GM23248 (cell line): Measurements from ENCODE around the gene CCL28. TPM values are rescaled to one million over a fixed set of nuclear protein-coding genes. Genes with fewer than 3 reads are reported as not detected.

ENCODE experiments used
- DNase-seq: peaks from one replicate; pipeline ENCODE4 v3.0.0-alpha.2; 2015
- H2AFZ ChIP-seq: fragments of 200-600 bp; sonication (generic); 2 replicates; pipeline ENCODE4 v1.6.1; 2016; ENCODE audit warnings: antibody characterized with exemption
- H3F3A ChIP-seq: fragments of 200-600 bp; sonication (generic); 2 replicates; pipeline ENCODE4 v1.6.1; 2016; ENCODE audit warnings: mild to moderate bottlenecking, antibody characterized with exemption, mixed run types; ENCODE audit not compliant: insufficient read depth
- H3K27ac ChIP-seq: fragments of 200-600 bp; sonication (generic); 2 replicates; pipeline ENCODE4 v1.5.1; 2016; ENCODE audit warnings: mild to moderate bottlenecking
- H3K27me3 ChIP-seq: fragments of 200-600 bp; sonication (generic); replicated peaks from 2 replicates; pipeline ENCODE4 v1.6.1; 2016; ENCODE audit warnings: mild to moderate bottlenecking; ENCODE audit not compliant: insufficient read depth
- H3K36me3 ChIP-seq: fragments of 200-600 bp; sonication (generic); 2 replicates; pipeline ENCODE4 v1.6.1; 2016; ENCODE audit warnings: low read depth, mild to moderate bottlenecking
- H3K4me1 ChIP-seq: fragments of 200-600 bp; sonication (generic); 2 replicates; pipeline ENCODE4 v1.6.1; 2016; ENCODE audit warnings: mild to moderate bottlenecking; ENCODE audit not compliant: insufficient read depth
- H3K4me2 ChIP-seq: fragments of 200-600 bp; sonication (generic); one replicate; pipeline ENCODE4 v1.6.1; 2016; ENCODE audit warnings: mild to moderate bottlenecking; ENCODE audit not compliant: unreplicated experiment
- H3K4me3 ChIP-seq: fragments of 200-600 bp; sonication (generic); 2 replicates; pipeline ENCODE4 v1.5.1; 2016; ENCODE audit warnings: mild to moderate bottlenecking
- H3K79me2 ChIP-seq: fragments of 200-600 bp; sonication (generic); 2 replicates; pipeline ENCODE4 v1.6.1; 2016; ENCODE audit warnings: mild to moderate bottlenecking; ENCODE audit not compliant: insufficient read depth
- H3K9ac ChIP-seq: fragments of 200-600 bp; sonication (generic); 2 replicates; pipeline ENCODE4 v1.6.1; 2016; ENCODE audit warnings: mild to moderate bottlenecking
- H3K9me2 ChIP-seq: fragments of 200-600 bp; sonication (generic); 2 replicates; pipeline ENCODE4 v1.6.1; 2016; ENCODE audit warnings: mixed run types, mild to moderate bottlenecking, moderate library complexity; ENCODE audit not compliant: insufficient read depth
- H3K9me3 ChIP-seq: fragments of 200-600 bp; sonication (generic); one replicate; pipeline ENCODE4 v1.6.1; 2017; ENCODE audit warnings: low read depth
- H4K20me1 ChIP-seq: fragments of 200-600 bp; sonication (generic); 2 replicates; pipeline ENCODE4 v1.6.0; 2016; ENCODE audit not compliant: insufficient read depth
- EZH2 ChIP-seq: fragments of 200-600 bp; sonication (generic); IDR thresholded peaks from 2 replicates; pipeline ENCODE4 v1.6.1; 2018; ENCODE audit warnings: antibody characterized with exemption, mild to moderate bottlenecking; ENCODE audit not compliant: insufficient read depth, poor library complexity, severe bottlenecking
- EZH2phosphoT487 ChIP-seq: fragments of 200-600 bp; sonication (generic); IDR thresholded peaks from 2 replicates; pipeline ENCODE4 v1.6.1; 2018; ENCODE audit warnings: antibody characterized with exemption, moderate library complexity, mild to moderate bottlenecking, low read depth; ENCODE audit not compliant: insufficient read depth
- WGBS, 2 experiments: methylation state at CpG; one replicate each; pipeline ENCODE4 v1.1.6; 2015 to 2017; ENCODE audit warnings: low lambda C conversion rate in 2 of 2, low coverage in 1 of 2; ENCODE audit errors: missing lambda C conversion rate in 2 of 2; 5-methylcytosine and 5-hydroxymethylcytosine counted together
- in situ Hi-C: fragments of 300-500 bp; cut with MboI; formaldehyde crosslinking; loops from 2 replicates; pipeline ENCODE4 v1.15.0; 2020
- polyA plus RNA-seq: library from polyadenylated mRNA; unstranded; fragments of >200 nt; fragmentation: Nextera tagmentation; extraction: Ambion mirVana; gene quantifications from 2 replicates; pipeline ENCODE4 v1.2.1, GENCODE V29; 2016
- total RNA-seq: library from RNA; depleted of rRNA; stranded (reverse); fragments of >200 nt; shearing (Covaris generic); gene quantifications from 2 replicates; pipeline ENCODE4 v1.2.3, GENCODE V29; 2014

Gene CCL28
- total and polyA plus RNA-seq, 2 experiments from 2014 or later = 1.3 to 1.4 TPM

DNA sequence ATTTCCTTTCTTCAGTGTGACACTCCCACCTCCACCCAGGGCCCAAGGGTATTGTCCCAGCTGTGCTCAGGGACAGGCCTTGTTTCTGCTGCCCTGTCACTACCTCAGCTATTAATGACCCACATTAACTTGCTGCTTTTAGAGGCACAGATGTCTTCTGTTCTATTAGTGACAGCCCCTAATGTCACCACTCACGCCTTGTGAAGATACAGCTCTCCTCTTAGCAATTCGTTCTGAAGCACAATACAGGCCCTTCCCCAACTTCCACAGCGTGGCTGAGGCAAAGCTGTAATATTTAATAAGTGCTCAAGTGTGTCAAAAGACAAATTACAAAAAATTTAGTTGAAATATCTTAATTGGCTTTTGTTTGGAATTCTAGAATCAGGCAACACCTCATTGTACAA is 54.3 kb downstream of the CCL28 start:
- Histone ChIP-seq H3K79me2 (no peaks in the 10 kb centered on the region), H3K9me2 (no peaks in the 10 kb centered on the region), H3K9me3 (no peaks in the 10 kb centered on the region), H3K27me3 (no peaks in the 10 kb centered on the region), H3K4me2 (no peak overlapping the region), H3K4me1 (no peaks in the 10 kb centered on the region), H2AFZ (no peak overlapping the region), H4K20me1 (no peaks in the 10 kb centered on the region), H3K4me3 (no peak overlapping the region), H3K27ac (no peak overlapping the region), H3K36me3 (no peaks in the 10 kb centered on the region), H3K9ac (no peak overlapping the region), H3F3A (no peaks in the 10 kb centered on the region)
- WGBS, 2 experiments = 13 to 14% methylated on average over 3 of the region's 3 CpGs
- no peak for DNase-seq
- in situ Hi-C loops = no loop called here
- no peak for TF ChIP-seq EZH2phosphoT487
- no peak for TF ChIP-seq EZH2

DNA sequence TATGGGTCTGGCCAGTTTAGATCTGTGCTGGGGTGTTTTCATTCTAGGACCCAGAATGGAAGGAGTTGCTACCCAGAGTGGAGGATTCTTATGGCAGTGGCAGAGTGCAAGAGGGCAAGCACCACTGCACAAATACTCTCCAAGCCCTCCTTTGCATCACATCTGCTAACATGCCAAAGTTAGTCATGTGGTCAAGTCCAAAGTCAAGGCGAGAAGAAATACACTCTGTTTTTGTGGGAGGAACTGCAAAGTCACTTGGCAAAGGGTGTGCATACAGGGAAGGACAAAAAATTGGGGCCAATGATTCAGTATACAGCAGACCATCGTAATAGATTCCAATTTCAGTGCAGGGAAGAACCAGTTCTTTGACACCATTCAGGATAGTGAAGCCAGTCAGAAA is 55.1 kb downstream of the CCL28 start:
- Histone ChIP-seq H3K27ac (no peak overlapping the region), H3K4me2 (no peak overlapping the region), H3K4me3 (no peak overlapping the region), H3K79me2 (no peaks in the 10 kb centered on the region), H3K4me1 (no peaks in the 10 kb centered on the region), H3K9me3 (no peaks in the 10 kb centered on the region), H3F3A (no peaks in the 10 kb centered on the region), H3K27me3 (no peaks in the 10 kb centered on the region), H2AFZ (no peak overlapping the region), H3K36me3 (no peaks in the 10 kb centered on the region), H3K9ac (no peak overlapping the region), H3K9me2 (no peaks in the 10 kb centered on the region), H4K20me1 (no peaks in the 10 kb centered on the region)
- no peak for TF ChIP-seq EZH2phosphoT487
- no peak for TF ChIP-seq EZH2
- 19 to 25% methylated on average over 2 of the region's 2 CpGs for WGBS, 2 experiments
- in situ Hi-C loops = no loop called here
- DNase-seq = no peak

DNA sequence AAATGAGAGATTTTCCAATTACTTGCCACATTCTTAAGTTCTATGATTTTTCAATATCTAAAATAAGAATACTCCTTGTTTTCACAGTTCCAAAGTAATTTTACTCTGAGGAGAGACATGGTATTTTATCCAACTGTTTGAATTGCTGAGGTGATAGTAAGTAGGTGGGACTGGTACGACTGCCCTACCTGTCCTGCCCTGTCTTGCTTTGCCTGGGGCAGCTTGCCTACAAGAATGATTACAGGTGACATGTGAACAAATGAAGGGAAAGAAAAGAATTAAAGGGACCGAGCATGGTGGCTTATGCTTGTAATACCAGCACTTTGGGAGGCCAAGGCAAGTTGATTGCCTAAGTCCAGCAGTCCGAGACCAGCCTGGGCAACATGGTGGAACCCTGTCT is 57.4 kb downstream of the CCL28 start:
- no peak overlapping the region for H3K4me2 ChIP-seq

DNA sequence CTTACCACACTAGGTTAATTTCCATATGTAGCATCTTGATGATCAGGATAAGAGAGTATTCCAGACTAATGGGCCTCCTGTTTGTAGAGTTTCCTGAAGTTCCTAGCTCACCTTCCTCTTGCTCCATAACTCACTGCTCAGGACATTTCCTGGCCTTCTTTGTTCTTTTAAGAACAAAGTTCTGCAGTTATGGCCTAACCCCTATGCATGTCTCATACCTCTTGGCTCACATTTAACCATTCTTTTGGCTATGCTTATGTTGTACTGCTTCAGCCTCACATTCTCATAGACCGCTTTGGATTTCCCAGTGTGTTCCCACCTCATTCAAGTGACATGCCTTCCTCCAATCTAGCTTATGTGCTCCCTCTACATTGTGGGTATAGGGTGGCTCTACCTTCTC is 58.5 kb downstream of the CCL28 start:
- no peaks in the 10 kb centered on the region for H3K79me2 ChIP-seq
- H4K20me1 ChIP-seq = no peaks in the 10 kb centered on the region
- WGBS, 2 experiments = 44 to 46% methylated on average over 1 of the region's 1 CpG

More for the DNA sequence above, 57.4 kb downstream of the CCL28 start:
- Histone ChIP-seq H3K27ac (no peak overlapping the region), H3K9me3 (no peaks in the 10 kb centered on the region), H3K4me1 (no peaks in the 10 kb centered on the region), H3K9me2 (no peaks in the 10 kb centered on the region), H3K36me3 (no peaks in the 10 kb centered on the region), H4K20me1 (no peaks in the 10 kb centered on the region), H3K27me3 (0 out of 2 replicates have a peak, but pooled peaks cover 4% of the 10 kb centered on the region), H3F3A (no peaks in the 10 kb centered on the region), H3K4me3 (no peak overlapping the region), H2AFZ (no peak overlapping the region), H3K9ac (no peak overlapping the region), H3K79me2 (no peaks in the 10 kb centered on the region)
- TF ChIP-seq EZH2phosphoT487 (no peak), EZH2 (no peak)
- in situ Hi-C loops = no loop called here
- DNase-seq = no peak
- WGBS, 2 experiments = 35 to 36% methylated on average over 3 of the region's 3 CpGs

DNA sequence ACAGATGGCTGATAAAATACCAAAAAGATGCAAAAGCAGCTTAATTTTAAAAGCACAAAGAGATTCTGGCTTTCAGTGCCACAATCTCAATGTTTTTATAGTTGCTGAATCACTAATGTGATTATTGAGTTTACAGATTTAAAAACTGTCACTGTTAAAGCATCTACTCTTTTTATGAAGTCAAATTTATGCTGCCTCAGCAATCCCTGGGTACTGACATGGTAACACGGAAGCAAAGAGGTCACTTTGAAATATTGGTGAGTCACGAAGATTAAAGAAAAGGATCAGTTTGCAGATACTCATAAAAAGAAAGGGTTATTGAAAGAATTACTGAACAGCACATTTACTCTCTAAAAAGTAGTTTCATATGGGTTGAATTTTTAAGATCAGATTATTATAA is 59.3 kb downstream of the CCL28 start:
- Histone ChIP-seq H4K20me1 (no peaks in the 10 kb centered on the region), H3K27ac (no peak overlapping the region), H2AFZ (no peak overlapping the region), H3K4me2 (no peak overlapping the region), H3K27me3 (0 out of 2 replicates have a peak, but pooled peaks cover 4% of the 10 kb centered on the region), H3K9me3 (no peaks in the 10 kb centered on the region), H3K36me3 (no peaks in the 10 kb centered on the region), H3K9me2 (no peaks in the 10 kb centered on the region), H3K4me1 (no peaks in the 10 kb centered on the region), H3F3A (no peaks in the 10 kb centered on the region), H3K9ac (no peak overlapping the region), H3K79me2 (no peaks in the 10 kb centered on the region), H3K4me3 (no peak overlapping the region)
- no peak for DNase-seq
- TF ChIP-seq EZH2 (no peak), EZH2phosphoT487 (no peak)
- in situ Hi-C loops = no loop called here
- WGBS, 2 experiments = 20 to 23% methylated on average over 2 of the region's 2 CpGs

More for the DNA sequence above, 58.5 kb downstream of the CCL28 start:
- Histone ChIP-seq H3K9me2 (no peaks in the 10 kb centered on the region), H3K9me3 (no peaks in the 10 kb centered on the region), H3K27ac (no peak overlapping the region), H3K27me3 (0 out of 2 replicates have a peak, but pooled peaks cover 4% of the 10 kb centered on the region), H2AFZ (no peak overlapping the region), H3K4me3 (no peak overlapping the region), H3K4me2 (no peak overlapping the region), H3K9ac (no peak overlapping the region), H3F3A (no peaks in the 10 kb centered on the region), H3K36me3 (no peaks in the 10 kb centered on the region), H3K4me1 (no peaks in the 10 kb centered on the region)
- TF ChIP-seq EZH2phosphoT487 (no peak), EZH2 (no peak)
- in situ Hi-C loops = no loop called here
- no peak for DNase-seq
